SU-DHL-6 (cell line): ENCODE results near the gene KDM6A.

ENCODE experiments used
- H2AFZ ChIP-seq: fragments of 200-600 bp; sonication (generic); 2 replicates; pipeline ENCODE4 v1.6.1; 2014; ENCODE audit warnings: low read depth, mild to moderate bottlenecking, moderate library complexity, mixed read lengths, antibody characterized with exemption, low read length; ENCODE audit not compliant: severe bottlenecking
- H3F3A ChIP-seq: fragments of 200-600 bp; shearing (Covaris generic); 2 replicates; pipeline ENCODE4 v1.6.0; 2016; ENCODE audit warnings: antibody characterized with exemption, mild to moderate bottlenecking; ENCODE audit not compliant: insufficient read depth
- H3K27ac ChIP-seq: fragments of 200-600 bp; sonication (generic); 2 replicates; pipeline ENCODE4 v1.5.1; 2016; ENCODE audit warnings: low read depth, mild to moderate bottlenecking, low read length, moderate library complexity, mixed read lengths
- H3K27me3 ChIP-seq: fragments of 200-600 bp; sonication (generic), shearing (Covaris generic); 2 replicates; pipeline ENCODE4 v1.6.0; 2014; ENCODE audit warnings: mild to moderate bottlenecking, low read length
- H3K36me3 ChIP-seq: fragments of 200-600 bp; sonication (generic); 2 replicates; pipeline ENCODE4 v1.6.1; 2014; ENCODE audit warnings: mild to moderate bottlenecking, low read length, mixed read lengths
- H3K4me2 ChIP-seq: fragments of 300-600, 200-600 bp; shearing (Covaris generic), sonication (generic); 2 replicates; pipeline ENCODE4 v1.6.0; 2014; ENCODE audit warnings: low read length, low read depth, mild to moderate bottlenecking; ENCODE audit not compliant: poor library complexity, severe bottlenecking
- H3K4me3 ChIP-seq: fragments of 200-600 bp; sonication (generic); 2 replicates; pipeline ENCODE4 v1.5.1; 2014; ENCODE audit warnings: antibody characterized with exemption, low read length, mild to moderate bottlenecking, mixed read lengths; ENCODE audit not compliant: insufficient read depth, poor library complexity, severe bottlenecking
- H3K79me2 ChIP-seq: fragments of 200-600 bp; sonication (generic); 2 replicates; pipeline ENCODE4 v1.6.1; 2014; ENCODE audit warnings: mild to moderate bottlenecking, low read length, moderate library complexity; ENCODE audit not compliant: insufficient read depth
- H3K9ac ChIP-seq: fragments of 200-600 bp; sonication (generic); 2 replicates; pipeline ENCODE4 v1.7.0; 2014; ENCODE audit warnings: mild to moderate bottlenecking, low read length
- H3K9me2 ChIP-seq: fragments of 200-600 bp; sonication (generic); replicated peaks from 2 replicates; pipeline ENCODE4 v1.6.1; 2014; ENCODE audit warnings: low read length; ENCODE audit not compliant: insufficient read depth
- H3K9me3 ChIP-seq: fragments of 200-600 bp; sonication (generic); 2 replicates; pipeline ENCODE4 v1.6.1; 2014; ENCODE audit warnings: low read length, mixed read lengths; ENCODE audit not compliant: insufficient read depth
- H4K20me1 ChIP-seq: fragments of 200-600 bp; sonication (generic); 2 replicates; pipeline ENCODE4 v1.6.1; 2014; ENCODE audit warnings: low read depth, mild to moderate bottlenecking, antibody characterized with exemption, low read length, moderate library complexity, mixed read lengths
- EZH2phosphoT487 ChIP-seq: fragments of 200-600 bp; sonication (generic), shearing (Covaris generic); conservative IDR thresholded peaks from 2 replicates; pipeline ENCODE4 v1.6.1; 2018; ENCODE audit warnings: mild to moderate bottlenecking, antibody characterized with exemption, low read length, moderate library complexity, mixed read lengths
- TF ChIP-seq, protein P1 (sequence below): fragments of 200-600 bp; sonication (generic); IDR thresholded peaks from one replicate; pipeline ENCODE4 v1.5.1; 2017; ENCODE audit warnings: antibody characterized with exemption, mild to moderate bottlenecking, low read length, moderate library complexity; ENCODE audit not compliant: insufficient read depth, poor library complexity, severe bottlenecking

KDM6A gene

DNA sequence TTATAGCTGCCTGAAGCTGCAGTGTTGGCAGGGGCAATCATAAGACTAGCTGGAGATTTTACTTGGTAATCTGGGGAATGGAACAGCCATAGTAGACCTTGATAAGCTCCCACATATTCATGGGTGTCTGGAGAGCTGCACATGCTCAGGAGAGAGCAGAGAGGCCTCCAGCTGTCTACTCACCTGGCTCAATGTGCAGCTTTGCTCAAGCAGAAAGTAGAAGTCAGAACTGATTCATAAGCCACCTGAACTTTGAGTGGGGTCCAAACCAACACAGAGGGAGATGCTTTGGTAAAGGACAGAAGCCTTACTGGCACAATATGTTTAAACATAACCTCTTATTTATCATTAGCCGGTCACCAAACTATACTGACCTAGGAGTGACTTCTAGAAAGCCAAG, 54.4 kb downstream of the KDM6A start:
- TF ChIP-seq EZH2phosphoT487, result no peak
- TF ChIP-seq, protein P1, sequence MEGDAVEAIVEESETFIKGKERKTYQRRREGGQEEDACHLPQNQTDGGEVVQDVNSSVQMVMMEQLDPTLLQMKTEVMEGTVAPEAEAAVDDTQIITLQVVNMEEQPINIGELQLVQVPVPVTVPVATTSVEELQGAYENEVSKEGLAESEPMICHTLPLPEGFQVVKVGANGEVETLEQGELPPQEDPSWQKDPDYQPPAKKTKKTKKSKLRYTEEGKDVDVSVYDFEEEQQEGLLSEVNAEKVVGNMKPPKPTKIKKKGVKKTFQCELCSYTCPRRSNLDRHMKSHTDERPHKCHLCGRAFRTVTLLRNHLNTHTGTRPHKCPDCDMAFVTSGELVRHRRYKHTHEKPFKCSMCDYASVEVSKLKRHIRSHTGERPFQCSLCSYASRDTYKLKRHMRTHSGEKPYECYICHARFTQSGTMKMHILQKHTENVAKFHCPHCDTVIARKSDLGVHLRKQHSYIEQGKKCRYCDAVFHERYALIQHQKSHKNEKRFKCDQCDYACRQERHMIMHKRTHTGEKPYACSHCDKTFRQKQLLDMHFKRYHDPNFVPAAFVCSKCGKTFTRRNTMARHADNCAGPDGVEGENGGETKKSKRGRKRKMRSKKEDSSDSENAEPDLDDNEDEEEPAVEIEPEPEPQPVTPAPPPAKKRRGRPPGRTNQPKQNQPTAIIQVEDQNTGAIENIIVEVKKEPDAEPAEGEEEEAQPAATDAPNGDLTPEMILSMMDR, result no peak
- Histone ChIP-seq H3K4me3 (no peak overlapping the region), H2AFZ (no peak overlapping the region), H3K36me3 (no peaks in the 10 kb centered on the region), H3F3A (no peaks in the 10 kb centered on the region), H3K27ac (no peak overlapping the region), H3K9me2 (no peaks in the 10 kb centered on the region), H3K79me2 (peaks cover 98% of the 10 kb centered on the region), H4K20me1 (no peaks in the 10 kb centered on the region), H3K9me3 (no peaks in the 10 kb centered on the region), H3K4me2 (no peak overlapping the region), H3K9ac (no peak overlapping the region), H3K27me3 (no peaks in the 10 kb centered on the region)

DNA sequence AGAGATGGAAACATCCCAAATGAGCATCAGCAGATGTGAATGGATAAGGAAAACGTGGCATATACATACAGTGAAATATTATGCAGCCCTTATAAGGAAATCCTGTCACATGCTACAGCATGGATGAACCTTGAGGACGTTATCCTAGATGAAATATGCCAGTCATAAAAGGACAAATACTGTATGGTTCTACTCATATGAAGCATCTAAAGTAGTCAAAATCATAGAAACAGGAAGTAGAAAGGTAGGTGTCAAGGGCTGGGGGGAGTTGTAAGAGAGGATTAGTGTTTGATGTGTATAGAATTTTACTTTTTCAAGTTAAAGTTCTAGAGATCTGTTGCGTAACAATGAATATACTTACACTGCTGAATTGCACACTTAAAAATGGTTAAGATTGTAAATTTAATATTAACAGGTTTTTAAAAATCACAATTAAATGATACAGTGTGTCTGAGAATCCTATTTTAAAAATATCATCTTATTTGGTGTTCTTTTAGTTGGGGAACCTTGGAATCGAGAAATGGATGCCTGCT, 58.5 kb downstream of the KDM6A start:
- peaks cover 97% of the 10 kb centered on the region for H3K79me2 ChIP-seq
- no peak overlapping the region for H3K4me3 ChIP-seq
- H3K9me2 ChIP-seq, result no peaks in the 10 kb centered on the region
- H3K9ac ChIP-seq, result no peak overlapping the region
- no peak overlapping the region for H3K27ac ChIP-seq
- H3K9me3 ChIP-seq, result no peaks in the 10 kb centered on the region
- TF ChIP-seq EZH2phosphoT487, result no peak
- TF ChIP-seq, protein P1, result no peak
- H3K4me2 ChIP-seq, result no peak overlapping the region
- no peaks in the 10 kb centered on the region for H3K27me3 ChIP-seq
- H2AFZ ChIP-seq, result no peak overlapping the region
- no peaks in the 10 kb centered on the region for H4K20me1 ChIP-seq
- H3K36me3 ChIP-seq, result no peaks in the 10 kb centered on the region
- no peaks in the 10 kb centered on the region for H3F3A ChIP-seq

- no peaks in the 10 kb centered on the region for H3K36me3 ChIP-seq
- no peaks in the 10 kb centered on the region for H3K27me3 ChIP-seq
- H2AFZ ChIP-seq, result no peak overlapping the region
- H3K79me2 ChIP-seq, result peaks cover 96% of the 10 kb centered on the region
- no peaks in the 10 kb centered on the region for H3K9me3 ChIP-seq
- no peaks in the 10 kb centered on the region for H4K20me1 ChIP-seq
- no peak overlapping the region for H3K4me2 ChIP-seq
- no peak overlapping the region for H3K27ac ChIP-seq
- H3K9me2 ChIP-seq, result no peaks in the 10 kb centered on the region
- no peak for TF ChIP-seq EZH2phosphoT487
- TF ChIP-seq, protein P1, result no peak
- H3K9ac ChIP-seq, result no peak overlapping the region
- no peak overlapping the region for H3K4me3 ChIP-seq
- H3F3A ChIP-seq, result no peaks in the 10 kb centered on the region
Measured at GRCh38 chrX:44935172-44935571, 62.2 kb downstream of the KDM6A start.
